HuH-7 (cell line): ENCODE measurements around the gene GANAB.
A peak's percentile ranks its signal among the peaks of the same experiment; 100 is the strongest.
"Not testable (repeated sequence)": the region's sequence is repeated elsewhere in the genome, so short reads cannot be mapped to it uniquely, and the experiment has no call there.

Experiments used
- DNase-seq: peaks from one replicate; pipeline ENCODE4 v3.0.0; 2011; ENCODE audit warnings: low spot score

Gene GANAB

DNA sequence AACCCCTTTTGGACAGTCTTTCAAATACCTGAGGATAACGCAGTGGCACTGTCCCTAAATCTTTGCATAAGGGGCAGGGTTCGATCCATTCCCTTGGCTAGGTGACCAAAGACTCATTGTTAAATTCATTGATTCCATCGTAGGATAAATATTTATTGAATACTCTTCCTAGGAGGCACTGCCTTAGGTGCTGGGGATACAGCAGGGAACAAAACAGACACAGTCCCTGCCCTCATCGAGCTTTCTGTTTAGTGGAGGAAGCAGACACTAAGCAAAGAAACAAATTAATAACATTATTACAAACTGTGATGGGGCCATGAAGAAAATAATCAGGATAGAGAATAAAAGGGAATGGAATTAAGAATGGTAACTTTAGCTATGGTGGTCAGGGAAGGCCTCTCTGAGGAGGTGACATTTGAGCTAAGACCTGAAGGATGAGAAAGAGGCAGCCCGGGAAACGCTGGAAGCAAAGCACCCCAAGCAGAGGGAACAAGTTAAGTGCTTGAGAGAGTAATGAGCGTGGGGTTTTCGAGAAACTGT is 25.3 kb downstream of the GANAB start:
- DNase-seq = no peak

DNA sequence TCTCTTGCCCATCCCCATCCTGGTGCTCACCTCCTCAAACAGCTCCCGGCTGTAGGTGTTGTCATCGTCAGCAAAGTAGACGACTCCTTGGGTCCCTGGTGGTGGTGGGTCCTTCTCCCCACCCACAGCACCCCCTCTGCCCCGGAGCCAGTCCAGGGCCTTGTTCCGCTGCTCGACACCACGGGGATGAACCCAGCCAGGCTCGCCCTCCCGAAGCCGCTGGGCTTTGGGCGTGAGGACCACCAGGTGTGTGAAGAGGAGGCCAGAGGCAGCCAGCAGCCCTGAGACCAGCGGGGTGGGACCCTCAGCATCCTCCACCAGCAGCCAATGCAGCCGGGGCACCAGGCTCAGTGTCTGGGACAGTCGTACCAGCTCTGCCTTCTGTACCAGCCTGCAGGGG is 29.5 kb downstream of the GANAB start:
- not testable (repeated sequence) for DNase-seq

DNA sequence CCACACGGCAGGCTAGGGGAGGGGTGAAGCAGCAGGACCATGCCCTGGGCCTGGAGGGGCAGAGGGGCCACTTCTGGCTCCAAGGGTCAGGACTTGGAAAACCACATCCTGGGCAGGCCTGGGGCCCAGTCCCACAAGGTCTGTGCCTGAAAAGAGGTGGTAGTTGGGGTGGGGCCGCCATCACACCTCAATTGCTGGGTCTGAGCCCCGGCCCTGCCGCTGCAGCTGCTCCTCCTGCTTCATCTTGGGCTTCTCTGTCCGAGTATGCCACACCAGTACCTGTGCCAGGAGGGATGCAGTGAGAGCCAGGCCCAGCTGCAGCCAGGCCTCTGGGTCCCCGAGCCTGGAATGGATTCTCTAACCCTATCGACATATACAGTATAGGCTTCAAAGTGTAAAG is 30.9 kb downstream of the GANAB start:
- DNase-seq = no peak

DNA sequence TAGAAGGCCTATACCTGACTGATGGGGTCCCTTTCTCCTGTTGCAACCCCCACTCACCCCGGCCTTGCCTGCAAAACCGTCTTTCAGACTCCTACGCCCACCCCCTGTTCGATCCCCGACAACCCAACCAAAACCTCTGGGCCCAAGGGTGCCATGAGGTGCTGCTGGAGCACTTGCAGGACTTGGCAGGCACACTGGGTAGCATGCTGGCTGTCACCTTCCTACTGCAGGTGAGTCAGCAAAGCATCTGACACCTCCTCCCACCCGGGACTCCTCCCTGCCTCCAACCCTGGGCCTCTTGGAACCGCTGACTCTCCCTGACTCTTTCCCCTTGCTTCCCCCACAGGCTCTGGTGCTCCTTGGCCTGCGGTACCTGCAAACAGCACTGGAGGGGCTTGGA is 32.1 kb downstream of the GANAB start:
- no peak for DNase-seq

DNA sequence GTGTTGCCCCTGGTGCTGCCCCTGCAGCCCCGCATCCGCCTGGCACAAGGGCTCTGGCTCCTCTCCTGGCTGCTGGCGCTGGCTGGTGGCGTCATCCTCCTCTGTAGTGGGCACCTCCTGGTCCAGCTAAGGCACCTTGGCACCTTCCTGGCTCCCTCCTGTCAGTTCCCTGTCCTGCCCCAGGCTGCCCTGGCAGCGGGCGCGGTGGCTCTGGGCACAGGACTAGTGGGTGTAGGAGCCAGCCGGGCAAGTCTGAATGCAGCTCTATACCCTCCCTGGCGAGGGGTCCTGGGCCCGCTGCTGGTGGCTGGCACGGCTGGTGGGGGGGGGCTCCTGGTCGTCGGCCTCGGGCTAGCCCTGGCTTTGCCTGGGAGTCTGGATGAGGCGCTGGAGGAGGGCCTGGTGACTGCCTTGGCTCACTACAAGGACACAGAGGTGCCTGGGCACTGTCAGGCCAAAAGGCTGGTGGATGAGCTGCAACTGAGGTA is 33.1 kb downstream of the GANAB start:
- DNase-seq = no peak

DNA sequence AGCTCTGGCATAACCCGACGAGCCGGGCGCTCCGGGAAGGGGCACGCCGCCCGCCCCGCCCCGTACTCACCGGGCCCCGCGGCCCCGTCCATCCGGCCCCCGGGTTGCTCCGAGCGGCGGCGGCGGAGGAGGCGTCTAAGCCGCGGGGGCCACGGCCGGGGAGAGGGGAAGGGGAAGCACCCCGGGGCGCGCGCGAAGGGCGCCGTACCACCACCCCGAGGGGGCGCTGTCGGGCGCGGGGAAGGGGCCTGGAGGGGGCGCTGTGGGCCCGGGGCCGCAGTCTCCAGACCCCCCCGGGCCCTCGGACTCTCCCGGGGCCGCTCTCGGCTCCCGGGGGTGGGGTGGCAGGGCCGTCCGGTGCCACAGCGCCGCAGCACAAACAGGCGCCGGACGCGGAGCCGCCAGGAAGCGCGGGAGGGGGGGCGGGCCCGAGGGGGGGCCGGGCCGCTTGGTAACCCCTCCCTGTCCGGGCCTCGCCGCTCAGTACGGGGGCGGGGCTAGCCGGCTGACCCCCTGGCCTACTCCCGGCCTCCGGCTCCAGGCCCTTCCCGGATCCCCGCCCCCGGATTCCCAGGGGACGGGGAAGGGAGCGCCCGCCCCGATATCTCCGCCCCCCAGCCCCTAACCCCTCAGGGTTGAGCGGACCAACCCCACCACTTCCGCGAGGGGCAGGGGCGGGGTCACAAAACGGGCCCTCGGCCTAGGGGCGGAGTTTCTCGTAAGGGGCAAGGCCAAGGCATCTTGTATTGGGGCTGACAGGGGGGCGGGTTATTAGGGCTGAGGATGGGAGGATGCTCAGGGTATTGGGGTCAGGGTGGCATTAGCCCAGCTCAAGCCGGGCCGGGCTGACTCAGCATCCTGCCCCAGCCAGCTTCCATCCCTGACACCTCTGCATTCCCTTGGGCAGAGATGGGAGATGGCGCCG is 33.8 kb downstream of the GANAB start, which contains the start of the genes EML3 and ROM1:
TSS of gene EML3 (minus strand) at position 410 of the 925 bp plus-strand sequence. CDS start at position 92, 318 bp downstream.
TSS of gene ROM1 (plus strand) at position 892 of the 925 bp plus-strand sequence. CDS start at position 917, 25 bp downstream.
- peak; percentile 92 for DNase-seq

DNA sequence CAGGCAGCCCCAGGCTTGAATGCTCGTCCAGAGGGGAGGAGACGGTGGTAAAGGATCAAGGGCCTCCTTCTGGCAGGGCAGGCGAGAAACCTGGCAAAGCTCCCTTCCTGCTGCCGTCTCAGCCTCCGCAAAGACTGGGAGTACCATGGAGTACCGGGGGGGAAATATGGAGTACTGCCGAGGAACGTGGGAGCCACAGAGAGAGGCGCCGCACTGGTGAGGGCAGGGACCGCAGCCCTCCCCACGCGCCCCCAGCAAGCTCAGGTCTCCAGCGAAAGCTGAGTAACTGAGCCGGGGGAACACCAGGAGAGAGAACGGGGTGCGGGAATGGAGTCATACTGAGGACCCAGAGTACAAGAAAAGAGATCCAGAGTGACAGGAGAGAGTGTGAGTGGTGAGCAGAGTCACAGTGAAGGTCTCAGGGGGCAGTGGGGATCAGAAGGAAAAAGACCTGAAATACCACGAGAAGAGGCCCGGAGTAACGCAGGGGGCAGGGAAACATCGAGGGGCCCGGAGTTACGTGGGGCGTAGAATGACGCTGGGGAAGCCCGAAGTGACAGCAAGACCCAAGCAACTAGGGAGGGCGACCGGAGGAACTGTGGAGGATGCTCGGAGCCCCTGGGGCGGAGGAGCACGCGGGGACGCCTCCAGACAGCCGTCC is 34.6 kb downstream of the GANAB start:
- peak; percentile 47 for DNase-seq

DNA sequence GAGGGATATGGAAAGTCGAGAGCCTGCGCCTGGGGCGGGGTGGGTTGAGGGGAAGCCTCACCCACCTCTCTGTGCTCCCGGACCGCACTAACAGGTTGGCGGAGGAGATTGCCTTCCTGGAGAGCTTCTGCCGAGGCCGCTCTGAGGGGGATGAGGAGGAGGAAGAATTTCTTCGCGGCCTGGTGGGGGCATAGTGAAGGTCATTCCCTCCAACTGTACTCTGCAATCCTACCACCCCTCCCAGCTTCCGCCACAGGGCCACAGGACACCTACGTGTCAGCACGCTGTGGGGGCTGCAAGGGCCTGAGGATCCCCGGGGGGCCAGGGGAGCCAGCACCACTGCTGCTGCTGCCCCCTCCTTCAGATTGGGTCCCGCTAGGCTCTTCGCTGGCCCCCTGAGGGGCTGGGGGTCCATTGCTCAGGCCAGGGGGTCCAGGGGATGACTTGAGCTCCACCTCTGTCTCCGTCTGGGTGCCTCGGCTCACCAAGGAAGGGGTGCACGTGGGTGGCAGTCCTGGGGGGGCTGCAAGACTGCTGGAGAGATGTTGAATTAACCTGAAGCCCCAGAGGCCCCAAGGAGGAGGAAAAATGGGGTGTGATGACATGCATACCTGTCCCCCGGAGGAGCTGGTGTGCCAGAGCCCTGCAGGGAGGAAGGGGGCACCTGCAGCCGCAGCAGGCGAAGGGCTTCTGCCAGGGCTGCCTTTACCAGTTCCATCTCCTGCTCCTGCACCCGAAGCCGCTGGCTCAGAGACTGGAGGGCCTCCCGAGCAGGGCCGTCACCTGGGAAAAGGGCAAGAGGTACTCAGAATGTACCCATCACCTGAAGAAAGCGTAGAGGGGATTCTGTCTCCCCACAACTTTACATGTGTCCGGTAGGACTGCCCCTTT is 35.4 kb downstream of the GANAB start:
- DNase-seq = no peak

DNA sequence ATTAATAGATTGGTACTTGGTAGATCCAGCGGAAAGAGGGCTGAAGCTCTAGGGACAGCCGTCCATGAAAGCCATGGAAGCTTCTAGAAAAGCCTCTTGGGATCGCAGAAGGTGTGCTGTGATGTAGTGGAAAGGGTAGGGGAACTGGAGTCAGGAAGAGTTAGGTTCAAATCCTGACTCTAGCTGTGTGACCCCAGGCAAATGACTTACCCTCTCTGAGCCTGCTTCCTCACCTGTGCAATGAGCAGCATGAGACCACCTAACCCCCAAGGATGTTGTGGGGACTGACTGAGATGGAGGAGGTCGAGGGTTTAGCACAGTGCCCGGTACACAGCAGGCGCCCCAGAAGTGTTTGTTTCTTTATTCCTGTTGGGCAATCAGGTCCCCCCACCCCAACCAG is 36.0 kb downstream of the GANAB start:
- DNase-seq = no peak

DNA sequence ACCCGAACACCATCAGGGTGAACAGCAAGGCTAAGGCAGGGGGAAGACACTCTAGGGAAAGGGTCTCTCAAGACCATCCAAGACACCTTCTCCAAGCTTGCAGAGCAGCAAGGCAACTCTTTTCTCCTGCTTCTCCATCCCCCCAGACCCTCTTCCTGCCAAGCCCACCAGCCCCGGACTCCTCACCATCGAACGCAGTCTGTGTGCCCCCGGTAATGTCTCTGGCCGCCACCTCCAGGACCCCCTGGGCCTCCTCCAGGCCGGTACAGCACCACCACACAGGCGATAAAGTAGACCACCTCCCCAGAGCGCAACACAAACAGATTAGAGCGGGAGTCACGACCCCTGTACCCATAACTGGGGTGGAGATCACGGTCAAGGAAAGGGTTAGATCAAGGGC is 37.6 kb downstream of the GANAB start:
- no peak for DNase-seq

DNA sequence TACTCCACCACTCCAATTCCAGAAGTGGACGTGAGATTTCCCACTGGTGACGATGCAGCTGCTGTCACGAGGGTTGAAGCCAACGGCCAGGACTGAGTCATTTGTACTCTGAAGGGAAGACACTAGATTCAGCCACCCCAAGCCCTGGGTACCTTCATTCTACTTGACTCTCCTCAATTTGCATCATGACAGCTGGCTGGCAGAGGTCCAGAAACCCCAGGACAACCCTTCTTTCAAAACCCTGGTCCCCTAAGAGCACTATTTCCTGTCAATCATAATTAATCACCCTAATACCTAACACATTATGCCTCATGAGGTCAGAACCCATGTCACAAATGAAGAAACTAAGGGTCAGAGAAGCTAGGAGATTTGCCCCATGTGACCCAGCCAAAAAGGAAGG is 38.7 kb downstream of the GANAB start:
- DNase-seq = no peak

DNA sequence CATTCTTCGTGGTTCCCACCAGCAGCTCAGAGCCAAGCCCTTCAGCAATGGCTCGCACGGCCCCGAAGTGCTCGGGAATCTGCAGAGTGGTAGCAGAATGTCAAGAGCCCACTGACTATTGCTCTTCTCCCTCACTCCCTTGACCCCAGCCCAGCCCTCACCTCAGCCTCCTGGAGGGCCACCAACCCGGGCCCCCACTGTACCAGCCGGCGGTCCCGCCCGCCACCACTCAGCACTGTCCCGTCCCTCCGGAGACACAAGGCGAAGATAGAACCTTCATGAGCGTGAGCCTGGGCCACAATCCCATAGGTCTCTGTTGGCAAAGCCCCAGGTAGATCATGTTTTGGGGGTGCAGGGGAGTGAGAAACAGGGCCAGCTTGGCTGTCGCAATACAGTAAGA is 40.5 kb downstream of the GANAB start:
- no peak for DNase-seq

DNA sequence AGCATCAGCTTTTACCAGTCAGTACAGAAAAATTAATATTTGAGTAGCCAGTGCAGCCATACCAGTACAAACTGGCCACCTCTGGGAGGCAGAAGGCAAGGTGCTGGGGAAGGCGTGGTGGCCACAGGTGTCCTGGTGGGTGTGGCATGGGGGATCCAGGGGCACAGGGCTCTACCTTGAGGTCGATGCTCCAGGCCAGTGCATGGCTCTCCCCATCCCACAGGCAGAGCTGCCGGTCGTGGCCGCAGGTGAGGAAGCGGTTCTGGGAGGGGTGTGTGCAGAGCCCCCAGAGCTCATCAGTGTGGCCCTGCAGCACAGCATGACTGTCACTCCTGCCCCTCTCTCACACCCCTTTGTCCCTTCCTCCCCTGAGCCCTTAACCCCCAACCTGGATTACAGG is 40.9 kb downstream of the GANAB start:
- DNase-seq = no peak

DNA sequence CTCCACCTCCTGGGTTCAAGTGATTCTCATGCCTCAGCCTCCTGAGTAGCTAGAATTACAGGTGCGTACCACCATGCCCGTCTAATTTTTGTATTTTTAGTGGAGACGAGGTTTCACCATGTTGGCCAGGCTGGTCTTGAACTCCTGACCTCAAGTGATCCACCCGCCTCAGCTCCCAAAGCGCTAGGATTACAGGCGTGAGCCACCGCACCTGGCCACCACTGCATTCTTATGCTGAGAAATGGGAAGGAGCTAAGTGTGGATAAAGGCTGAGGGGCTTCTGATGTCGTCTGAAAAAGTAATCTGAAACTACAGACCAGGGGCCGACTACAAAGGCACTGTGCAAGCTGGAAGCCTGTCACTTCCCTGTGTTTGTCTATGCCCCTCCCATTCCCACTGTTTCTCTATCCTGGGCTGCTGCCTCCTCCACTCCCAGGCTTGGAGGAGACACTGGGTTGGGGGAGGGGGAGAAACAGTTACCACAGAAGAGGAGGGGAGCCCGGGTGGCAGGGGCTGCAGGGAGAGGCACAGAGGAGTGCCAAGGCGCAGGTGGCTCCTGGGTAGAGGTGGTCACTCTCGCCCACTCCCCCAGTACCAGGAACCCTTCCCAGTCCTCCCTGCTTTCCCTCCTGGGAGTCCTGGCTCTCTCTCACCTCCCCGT is 41.8 kb downstream of the GANAB start:
- DNase-seq = peak; percentile 46

DNA sequence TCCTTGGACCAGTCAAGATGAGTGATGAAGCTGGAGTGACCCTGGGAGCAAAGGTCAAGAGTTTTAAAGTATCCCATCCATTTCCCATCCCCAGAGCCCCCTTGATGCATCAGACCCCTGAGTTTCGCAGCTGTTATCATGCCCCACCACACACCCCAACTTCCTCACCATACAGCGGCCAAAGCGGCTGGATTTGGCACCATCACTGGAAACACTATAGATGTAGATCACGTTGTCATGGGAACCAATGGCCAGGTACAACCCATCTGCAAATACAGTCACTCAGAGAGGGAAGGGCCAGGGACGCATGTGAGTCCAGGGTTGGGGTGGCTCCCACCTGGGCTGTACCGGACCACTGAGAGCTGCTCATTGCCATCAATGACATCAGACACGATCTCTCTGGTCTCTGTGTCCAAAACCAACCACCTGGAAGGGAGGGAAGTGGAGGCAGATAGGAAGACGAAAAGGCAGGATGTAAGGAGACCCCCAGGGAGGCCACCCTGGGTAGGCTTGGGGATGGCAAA is 42.6 kb downstream of the GANAB start:
- DNase-seq = no peak

DNA sequence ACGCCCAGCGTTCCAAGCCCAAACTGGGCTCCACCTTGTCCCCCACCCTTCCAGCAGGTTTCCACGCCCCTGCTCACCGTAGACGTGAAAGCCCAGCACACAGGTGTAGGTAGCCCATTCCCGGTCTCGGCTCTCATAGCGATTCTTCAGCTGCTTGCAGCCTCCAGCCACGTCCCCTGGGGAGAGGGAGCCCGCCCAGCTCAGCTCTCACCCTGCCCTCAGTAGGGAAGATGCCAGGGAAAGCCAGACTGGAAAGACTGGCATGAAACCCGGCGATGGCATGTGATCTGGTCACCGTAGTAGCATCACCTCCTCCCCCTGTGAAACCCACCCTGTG is 43.4 kb downstream of the GANAB start:
- DNase-seq = no peak

DNA sequence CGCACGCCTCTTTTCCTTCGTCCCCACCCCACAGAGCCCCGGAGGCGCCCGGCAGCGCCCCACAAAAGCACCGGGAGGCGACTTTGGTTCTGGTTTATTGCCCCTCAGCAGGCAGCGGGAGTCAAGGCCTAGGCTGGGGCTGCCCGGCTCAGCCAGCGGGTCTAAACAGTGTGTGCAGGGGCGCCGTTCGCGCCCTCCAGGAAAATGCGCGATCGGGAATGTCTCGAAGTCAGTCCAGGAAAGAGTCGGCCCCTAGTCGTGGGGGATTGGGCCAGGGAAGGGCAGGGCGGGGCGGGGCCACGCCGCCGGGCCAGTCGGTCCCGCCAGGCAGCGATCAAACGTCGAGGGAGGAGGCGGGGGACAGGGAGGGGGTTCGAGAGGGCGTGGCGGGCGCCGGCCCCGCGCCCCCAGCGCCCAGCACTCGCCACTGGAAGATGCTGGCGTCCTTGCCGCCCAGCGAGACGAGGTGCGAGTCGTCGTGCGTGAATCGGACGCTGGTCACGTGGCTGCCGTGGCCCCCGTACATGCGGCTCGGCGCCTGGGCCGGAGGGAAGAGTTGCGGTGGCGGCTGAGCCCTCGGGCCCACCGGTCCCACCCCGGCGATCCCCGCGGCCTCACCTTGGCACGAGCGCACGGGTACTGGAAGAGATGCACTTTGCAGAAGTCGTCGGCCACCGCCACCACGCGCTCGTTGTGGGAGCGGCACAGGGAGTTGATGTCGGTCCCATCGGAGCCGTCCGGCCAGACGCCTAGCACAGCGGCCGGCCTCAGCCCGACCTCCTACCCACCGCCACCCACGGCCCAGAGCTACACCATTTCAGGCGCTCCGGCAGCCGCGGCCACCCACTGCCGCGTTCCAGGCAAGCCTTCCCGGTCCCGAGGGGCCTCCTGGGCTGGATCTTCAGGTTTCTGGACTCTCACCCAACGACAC is 44.0 kb downstream of the GANAB start:
- peak; percentile 85 for DNase-seq

DNA sequence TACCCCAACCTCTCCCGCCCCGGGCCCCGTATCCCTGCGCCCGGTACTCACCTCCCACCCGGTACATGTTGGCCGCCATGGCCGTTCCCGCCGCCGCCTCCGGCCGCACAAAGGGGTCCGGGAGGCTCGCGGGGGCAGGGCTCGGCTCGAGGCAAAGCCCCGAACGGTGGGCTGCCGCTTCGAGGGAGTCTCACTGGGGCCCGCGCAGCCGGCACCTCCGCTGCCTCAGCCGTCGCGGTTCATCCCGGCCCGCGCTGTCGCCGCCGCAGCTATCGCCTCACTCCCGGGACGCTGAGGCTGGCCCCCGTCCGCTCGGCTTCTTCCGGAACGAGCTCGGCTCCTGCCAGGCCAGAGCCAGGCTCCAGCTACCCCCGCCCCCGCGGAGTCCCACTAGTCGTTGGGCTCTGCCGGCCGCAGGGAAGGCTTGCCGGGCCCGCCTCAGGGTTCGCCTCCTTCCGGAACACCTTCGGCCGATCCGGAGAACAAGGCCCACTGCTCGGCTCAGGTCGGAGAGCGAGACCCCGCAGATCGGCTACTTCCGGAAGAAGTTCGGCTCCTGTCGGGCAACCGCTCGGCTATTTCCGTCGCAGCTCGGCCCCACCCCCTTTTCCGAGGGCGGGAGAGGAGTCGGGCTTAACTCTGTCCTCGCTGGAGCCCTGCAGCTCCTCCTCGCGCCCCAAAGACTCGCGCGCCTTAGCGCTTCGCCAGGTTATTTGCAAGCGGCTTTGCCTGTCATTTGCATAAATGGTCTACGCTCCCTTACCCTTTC is 44.9 kb downstream of the GANAB start, which contains the start of gene MTA2:
TSS of gene MTA2 (minus strand) at position 494 of the 769 bp plus-strand sequence. CDS start at position 79, 415 bp downstream.
- DNase-seq = peak; percentile 88

DNA sequence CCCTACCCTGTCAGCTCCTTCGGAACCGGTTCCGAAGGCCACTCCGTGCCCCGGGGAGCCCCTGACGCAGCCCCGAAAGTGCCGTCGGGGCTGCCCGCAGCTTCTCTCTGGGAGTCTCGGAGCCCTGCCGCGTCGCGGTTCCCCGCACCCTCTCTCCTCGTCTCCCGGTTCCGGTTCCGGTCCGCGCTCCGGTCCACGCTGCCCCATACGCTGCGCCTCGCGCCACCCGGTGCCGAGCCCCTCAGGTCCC is 45.4 kb downstream of the GANAB start:
- no peak for DNase-seq
